C4-2B (cell line): ENCODE results near the gene EPB41L4B.

Experiments used
- ZFX ChIP-seq: fragments of 450-650 bp; IDR thresholded peaks from 2 replicates; pipeline ENCODE4 v1.6.1; 2017
- TF ChIP-seq, protein P1 (sequence below): fragments of 450-650 bp; conservative IDR thresholded peaks from 2 replicates; pipeline ENCODE4 v1.5.1; 2017; ENCODE audit warnings: mild to moderate bottlenecking

DNA sequence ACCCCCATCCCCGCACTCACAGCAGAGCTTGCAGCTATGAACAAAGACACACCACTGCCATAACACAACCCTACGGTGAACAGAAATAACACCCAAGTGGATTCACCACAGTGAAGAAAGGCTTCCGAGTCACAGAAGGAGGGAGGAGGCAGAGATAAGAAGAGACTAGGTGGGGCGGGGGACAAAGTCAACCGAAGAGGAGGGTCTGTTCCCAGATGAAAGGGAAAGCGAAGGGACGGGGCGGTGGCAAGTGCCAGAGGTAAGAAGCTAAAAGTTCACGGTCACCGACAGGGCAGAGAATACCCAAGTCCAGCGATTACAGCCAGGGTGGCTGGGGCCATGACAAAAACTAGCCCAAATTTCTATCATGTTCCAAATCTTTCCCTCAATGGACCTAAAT is 21.0 kb downstream of the EPB41L4B start:
- TF ChIP-seq, protein P1, sequence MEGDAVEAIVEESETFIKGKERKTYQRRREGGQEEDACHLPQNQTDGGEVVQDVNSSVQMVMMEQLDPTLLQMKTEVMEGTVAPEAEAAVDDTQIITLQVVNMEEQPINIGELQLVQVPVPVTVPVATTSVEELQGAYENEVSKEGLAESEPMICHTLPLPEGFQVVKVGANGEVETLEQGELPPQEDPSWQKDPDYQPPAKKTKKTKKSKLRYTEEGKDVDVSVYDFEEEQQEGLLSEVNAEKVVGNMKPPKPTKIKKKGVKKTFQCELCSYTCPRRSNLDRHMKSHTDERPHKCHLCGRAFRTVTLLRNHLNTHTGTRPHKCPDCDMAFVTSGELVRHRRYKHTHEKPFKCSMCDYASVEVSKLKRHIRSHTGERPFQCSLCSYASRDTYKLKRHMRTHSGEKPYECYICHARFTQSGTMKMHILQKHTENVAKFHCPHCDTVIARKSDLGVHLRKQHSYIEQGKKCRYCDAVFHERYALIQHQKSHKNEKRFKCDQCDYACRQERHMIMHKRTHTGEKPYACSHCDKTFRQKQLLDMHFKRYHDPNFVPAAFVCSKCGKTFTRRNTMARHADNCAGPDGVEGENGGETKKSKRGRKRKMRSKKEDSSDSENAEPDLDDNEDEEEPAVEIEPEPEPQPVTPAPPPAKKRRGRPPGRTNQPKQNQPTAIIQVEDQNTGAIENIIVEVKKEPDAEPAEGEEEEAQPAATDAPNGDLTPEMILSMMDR, result no peak
- no peak for TF ChIP-seq ZFX
